C1 segment of cervical spinal cord (tissue), 14 donors: ENCODE data around the gene CYTH4.

Experiments used
- DNase-seq, 14 donors: peaks; one replicate each; lab custom pipeline; 2025; lab: John Stamatoyannopoulos, UW

CYTH4 gene

GRCh38 chr22:37309211-37310074 is 27.1 kb downstream of the CYTH4 start:
- peak in 1 of 14 donors; percentile 18 for DNase-seq

- DNase-seq = no peak
These were observed 27.8 kb downstream of the CYTH4 start for GRCh38 chr22:37310075-37310606.

- peak in 4 of 14 donors; percentile 12 to 35 (median 28) for DNase-seq
These were observed 28.7 kb downstream of the CYTH4 start for GRCh38 chr22:37310815-37311595.

- DNase-seq = no peak
These were observed 29.5 kb downstream of the CYTH4 start for GRCh38 chr22:37311761-37312312.

GRCh38 chr22:37312549-37313183 is 30.4 kb downstream of the CYTH4 start:
- no peak for DNase-seq

- no peak for DNase-seq
These were observed 31.3 kb downstream of the CYTH4 start for GRCh38 chr22:37313376-37314314.

- no peak for DNase-seq
These were observed 32.2 kb downstream of the CYTH4 start for GRCh38 chr22:37314315-37315074.

- DNase-seq = no peak
These were observed 34.1 kb downstream of the CYTH4 start for GRCh38 chr22:37316405-37316804.

GRCh38 chr22:37316875-37317371 is 34.6 kb downstream of the CYTH4 start:
- DNase-seq = peak in 13 of 14 donors; percentile 11 to 71 (median 37)

GRCh38 chr22:37317698-37318210 is 35.4 kb downstream of the CYTH4 start:
- DNase-seq = no peak

GRCh38 chr22:37318364-37319109 is 36.2 kb downstream of the CYTH4 start:
- no peak for DNase-seq

- DNase-seq = no peak
These were observed 37.2 kb downstream of the CYTH4 start for GRCh38 chr22:37319469-37319868.

- DNase-seq = no peak
These were observed 38.7 kb downstream of the CYTH4 start for GRCh38 chr22:37320726-37321677.

- no peak for DNase-seq
These were observed 42.2 kb downstream of the CYTH4 start for GRCh38 chr22:37324340-37325038.

GRCh38 chr22:37325039-37325395 is 42.7 kb downstream of the CYTH4 start:
- no peak for DNase-seq

- DNase-seq = no peak
These were observed 44.4 kb downstream of the CYTH4 start for GRCh38 chr22:37326726-37327125.

GRCh38 chr22:37328017-37328416 is 45.7 kb downstream of the CYTH4 start:
- DNase-seq = no peak
